Caco-2 (cell line): ENCODE measurements around the gene MCM8. TPM values are rescaled to one million over a fixed set of nuclear protein-coding genes. Genes with fewer than 3 reads are reported as not detected.

Experiments
- BruUV-seq: library from RNA; stranded (reverse); fragments of 400-500 nt; replicated peaks from 2 replicates; lab custom pipeline; 2021; lab: Mats Ljungman, UMichigan
- CTCF ChIA-PET: fragments of 300-600 bp; sonication (Branson Sonifier 250); formaldehyde crosslinking; loops from one replicate; lab custom pipeline; 2022; ENCODE audit warnings: antibody characterized with exemption; lab: Charles Lee
- POLR2A ChIA-PET: fragments of 300-600 bp; sonication (Branson Sonifier 250); formaldehyde crosslinking; loops from one replicate; lab custom pipeline; 2022; ENCODE audit warnings: antibody characterized with exemption; lab: Charles Lee
- DNase-seq, 2 experiments: peaks; one replicate each; pipeline versions ENCODE4 v3.0.0 to v3.0.0-alpha.2; 2020 to 2022
- H3K27me3 ChIP-seq: replicated peaks from 2 replicates; pipeline ENCODE4 v1.6.0; 2011; ENCODE audit warnings: low read length; ENCODE audit not compliant: control insufficient read depth, insufficient read depth
- H3K36me3 ChIP-seq: 2 replicates; pipeline ENCODE4 v1.5.1; 2011; ENCODE audit warnings: low read length; ENCODE audit not compliant: control insufficient read depth, insufficient read depth
- H3K4me1 ChIP-seq: fragments of 250-450 bp; sonication (Bioruptor Pico); 2 replicates; pipeline ENCODE4 v1.5.1; 2020; ENCODE audit warnings: mild to moderate bottlenecking
- H3K4me3 ChIP-seq: 2 replicates; pipeline ENCODE4 v1.5.1; 2011; ENCODE audit warnings: low read depth, mild to moderate bottlenecking, control low read depth, low read length
- H3K9me3 ChIP-seq: fragments of 250-450 bp; sonication (Bioruptor Pico); 2 replicates; pipeline ENCODE4 v1.5.1; 2020; ENCODE audit warnings: mild to moderate bottlenecking, moderate library complexity
- H3K27ac Mint-ChIP-seq: one replicate; pipeline ENCODE4 v1.8.0; 2022; ENCODE audit warnings: mixed read lengths; ENCODE audit not compliant: unreplicated experiment
- H3K27me3 Mint-ChIP-seq: one replicate; pipeline ENCODE4 v1.8.0; 2022; ENCODE audit warnings: mixed read lengths; ENCODE audit not compliant: insufficient read depth, unreplicated experiment
- H3K36me3 Mint-ChIP-seq: one replicate; pipeline ENCODE4 v1.8.0; 2022; ENCODE audit warnings: mild to moderate bottlenecking, mixed read lengths; ENCODE audit not compliant: insufficient read depth, unreplicated experiment
- H3K4me1 Mint-ChIP-seq: one replicate; pipeline ENCODE4 v1.8.0; 2022; ENCODE audit warnings: low read depth, mixed read lengths; ENCODE audit not compliant: unreplicated experiment
- H3K4me3 Mint-ChIP-seq: one replicate; pipeline ENCODE4 v1.8.0; 2022; ENCODE audit warnings: mild to moderate bottlenecking, moderate library complexity, mixed read lengths; ENCODE audit not compliant: unreplicated experiment
- H3K9me3 Mint-ChIP-seq: one replicate; pipeline ENCODE4 v1.8.0; 2022; ENCODE audit warnings: mixed read lengths; ENCODE audit not compliant: unreplicated experiment
- intact Hi-C: fragments of 100-400 bp; cut with micrococcal nuclease; formaldehyde crosslinking; loops from one replicate; pipeline ENCODE4 v1.10.0; 2022; ENCODE audit not compliant: unreplicated experiment
- total RNA-seq: library from RNA; stranded (reverse); gene quantifications from 2 replicates; pipeline ENCODE4 v1.2.3, GENCODE V29; 2022
- TF ChIP-seq, protein P1 (sequence below), 2 experiments: fragments of 200-600 bp in 1 of 2; IDR thresholded peaks; 1 replicate in 1 of 2; 2 replicates in 1 of 2; pipeline versions ENCODE4 v1.5.1 to v1.8.0; 2011 to 2022; ENCODE audit warnings: antibody characterized with exemption in 1 of 2, control low read depth in 1 of 2, inconsistent platforms in 1 of 2, low read depth in 1 of 2, low read length in 1 of 2, mild to moderate bottlenecking in 1 of 2, moderate library complexity in 1 of 2; ENCODE audit not compliant: insufficient read depth in 1 of 2, severe bottlenecking in 1 of 2, unreplicated experiment in 1 of 2

Gene MCM8
- total RNA-seq, 1 experiment from 2014 or later = 38.4 TPM

- Histone ChIP-seq H3K27me3 (no peaks in the 10 kb centered on the region), H3K4me3 (no peak overlapping the region), H3K4me1 (peaks cover 17% of the 10 kb centered on the region), H3K36me3 (peaks cover 4% of the 10 kb centered on the region), H3K9me3 (no peaks in the 10 kb centered on the region)
- DNase-seq = peak in 1 of 2 experiments; percentile 21
- Mint-ChIP-seq H3K27me3 (no peaks in the 10 kb centered on the region), H3K9me3 (no peaks in the 10 kb centered on the region), H3K4me3 (no peak overlapping the region), H3K36me3 (peaks cover 75% of the 10 kb centered on the region), H3K27ac (no peak overlapping the region), H3K4me1 (peaks cover 28% of the 10 kb centered on the region)
- intact Hi-C loops = no loop called here
- no TSS peak for BruUV-seq
- POLR2A ChIA-PET = no interaction called here
- TF ChIP-seq, protein P1, sequence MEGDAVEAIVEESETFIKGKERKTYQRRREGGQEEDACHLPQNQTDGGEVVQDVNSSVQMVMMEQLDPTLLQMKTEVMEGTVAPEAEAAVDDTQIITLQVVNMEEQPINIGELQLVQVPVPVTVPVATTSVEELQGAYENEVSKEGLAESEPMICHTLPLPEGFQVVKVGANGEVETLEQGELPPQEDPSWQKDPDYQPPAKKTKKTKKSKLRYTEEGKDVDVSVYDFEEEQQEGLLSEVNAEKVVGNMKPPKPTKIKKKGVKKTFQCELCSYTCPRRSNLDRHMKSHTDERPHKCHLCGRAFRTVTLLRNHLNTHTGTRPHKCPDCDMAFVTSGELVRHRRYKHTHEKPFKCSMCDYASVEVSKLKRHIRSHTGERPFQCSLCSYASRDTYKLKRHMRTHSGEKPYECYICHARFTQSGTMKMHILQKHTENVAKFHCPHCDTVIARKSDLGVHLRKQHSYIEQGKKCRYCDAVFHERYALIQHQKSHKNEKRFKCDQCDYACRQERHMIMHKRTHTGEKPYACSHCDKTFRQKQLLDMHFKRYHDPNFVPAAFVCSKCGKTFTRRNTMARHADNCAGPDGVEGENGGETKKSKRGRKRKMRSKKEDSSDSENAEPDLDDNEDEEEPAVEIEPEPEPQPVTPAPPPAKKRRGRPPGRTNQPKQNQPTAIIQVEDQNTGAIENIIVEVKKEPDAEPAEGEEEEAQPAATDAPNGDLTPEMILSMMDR (IDR thresholded peaks at IDR 0.05; ENCODE audit: insufficient read depth in 1 of 2, low read depth in 1 of 2, low read length in 1 of 2, severe bottlenecking in 1 of 2, unreplicated experiment in 1 of 2) = no peak
- CTCF ChIA-PET = no interaction called here
Observed at GRCh38 chr20:5971203-5971602, 20.8 kb downstream of the MCM8 start.

DNA sequence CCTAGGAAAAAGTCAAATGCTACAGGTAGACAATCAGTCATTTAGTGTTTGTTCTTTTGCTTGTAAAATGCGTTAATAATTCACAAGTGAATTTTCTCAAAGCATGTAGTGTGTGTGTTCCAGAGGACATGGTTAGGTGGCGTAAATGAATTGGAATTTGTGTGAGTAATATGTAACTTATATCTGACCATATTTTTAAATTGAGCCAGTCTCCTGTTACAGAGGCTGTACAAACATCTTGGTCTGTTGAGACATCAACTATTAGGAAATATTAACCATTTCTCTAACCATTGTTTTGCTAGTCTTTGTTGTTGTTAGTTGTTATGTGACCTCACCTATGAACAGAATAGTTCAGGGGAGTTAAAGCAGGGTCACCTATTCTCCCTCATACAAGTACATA lies 22.7 kb downstream of the MCM8 start:
- H3K27me3 ChIP-seq = no peaks in the 10 kb centered on the region
- BruUV-seq = no TSS peak
- intact Hi-C loops = no loop called here
- peaks cover 7% of the 10 kb centered on the region for H3K36me3 ChIP-seq
- H3K4me1 Mint-ChIP-seq = peaks cover 32% of the 10 kb centered on the region
- TF ChIP-seq, protein P1 (IDR thresholded peaks at IDR 0.05; ENCODE audit: insufficient read depth in 1 of 2, low read depth in 1 of 2, low read length in 1 of 2, severe bottlenecking in 1 of 2, unreplicated experiment in 1 of 2) = no peak
- H3K9me3 Mint-ChIP-seq = no peaks in the 10 kb centered on the region
- H3K4me3 ChIP-seq = no peak overlapping the region
- ChIA-PET POLR2A (no interaction called here), CTCF (no interaction called here)
- H3K4me3 Mint-ChIP-seq = no peak overlapping the region
- H3K9me3 ChIP-seq = no peaks in the 10 kb centered on the region
- H3K27ac Mint-ChIP-seq = no peak overlapping the region
- H3K27me3 Mint-ChIP-seq = no peaks in the 10 kb centered on the region
- peak in 1 of 2 experiments; percentile 43 for DNase-seq
- peaks cover 17% of the 10 kb centered on the region for H3K4me1 ChIP-seq
- peaks cover 69% of the 10 kb centered on the region for H3K36me3 Mint-ChIP-seq

GRCh38 chr20:5973971-5974370 lies 23.5 kb downstream of the MCM8 start:
- TF ChIP-seq, protein P1 (IDR thresholded peaks at IDR 0.05; ENCODE audit: insufficient read depth in 1 of 2, low read depth in 1 of 2, low read length in 1 of 2, severe bottlenecking in 1 of 2, unreplicated experiment in 1 of 2) = no peak
- no peak for DNase-seq
- Histone ChIP-seq H3K9me3 (no peaks in the 10 kb centered on the region), H3K27me3 (no peaks in the 10 kb centered on the region), H3K4me3 (no peak overlapping the region), H3K36me3 (peaks cover 7% of the 10 kb centered on the region), H3K4me1 (peaks cover 17% of the 10 kb centered on the region)
- Mint-ChIP-seq H3K27me3 (no peaks in the 10 kb centered on the region), H3K4me3 (no peak overlapping the region), H3K27ac (no peak overlapping the region), H3K9me3 (no peaks in the 10 kb centered on the region), H3K36me3 (peaks cover 73% of the 10 kb centered on the region), H3K4me1 (peaks cover 29% of the 10 kb centered on the region)
- CTCF ChIA-PET = no interaction called here
- BruUV-seq = no TSS peak
- intact Hi-C loops = no loop called here
- POLR2A ChIA-PET = no interaction called here
